CD4-positive, alpha-beta T cell treated with Interferon alpha-2 for 1 hour (primary cell): ENCODE measurements around the gene TMEM140.

Experiments
- DNase-seq, 2 donors: peaks; one replicate each; pipeline ENCODE4 v3.0.0-alpha.2; 2020 to 2022

TMEM140 gene

GRCh38 chr7:135175931-135176330 lies 28.1 kb downstream of the TMEM140 start:
- DNase-seq: no peak

- DNase-seq: no peak
Observed at GRCh38 chr7:135177028-135177696, 29.3 kb downstream of the TMEM140 start.

- no peak for DNase-seq
Observed at GRCh38 chr7:135178364-135178763, 30.5 kb downstream of the TMEM140 start.

GRCh38 chr7:135179321-135179925 lies 31.6 kb downstream of the TMEM140 start:
- no peak for DNase-seq

- DNase-seq: no peak
Observed at GRCh38 chr7:135180122-135180521, 32.2 kb downstream of the TMEM140 start.

GRCh38 chr7:135181261-135181928 lies 33.5 kb downstream of the TMEM140 start:
- DNase-seq: no peak

- no peak for DNase-seq
Observed at GRCh38 chr7:135181929-135182678, 34.2 kb downstream of the TMEM140 start.

GRCh38 chr7:135183478-135183877 lies 35.6 kb downstream of the TMEM140 start:
- DNase-seq: no peak

GRCh38 chr7:135184254-135184841 lies 36.5 kb downstream of the TMEM140 start:
- no peak for DNase-seq

- no peak for DNase-seq
Observed at GRCh38 chr7:135185471-135186260, 37.8 kb downstream of the TMEM140 start.

GRCh38 chr7:135186261-135186540 lies 38.3 kb downstream of the TMEM140 start:
- DNase-seq: no peak

GRCh38 chr7:135186841-135187253 lies 39.0 kb downstream of the TMEM140 start:
- no peak for DNase-seq

- no peak for DNase-seq
Observed at GRCh38 chr7:135188298-135188984, 40.6 kb downstream of the TMEM140 start.

GRCh38 chr7:135189221-135189662 lies 41.4 kb downstream of the TMEM140 start:
- no peak for DNase-seq

GRCh38 chr7:135189961-135190360 lies 42.1 kb downstream of the TMEM140 start:
- DNase-seq: no peak

GRCh38 chr7:135190703-135191102 lies 42.8 kb downstream of the TMEM140 start:
- DNase-seq: no peak

- DNase-seq: no peak
Observed at GRCh38 chr7:135192914-135193536, 45.2 kb downstream of the TMEM140 start.

- DNase-seq: no peak
Observed at GRCh38 chr7:135193615-135194081, 45.8 kb downstream of the TMEM140 start.

GRCh38 chr7:135194494-135195095 lies 46.7 kb downstream of the TMEM140 start:
- DNase-seq: no peak

- no peak for DNase-seq
Observed at GRCh38 chr7:135195156-135195555, 47.3 kb downstream of the TMEM140 start.
